Measurements from ENCODE around the gene ABCA7. TPM values are rescaled to one million over a fixed set of nuclear protein-coding genes. Genes with fewer than 3 reads are reported as not detected.

Gene ABCA7
- total and polyA plus RNA-seq, 2 of the 13 experiments (the other 11 are each of a cell fraction or from before 2014, with no cell fraction given): 4.4 to 32.4 TPM

DNA sequence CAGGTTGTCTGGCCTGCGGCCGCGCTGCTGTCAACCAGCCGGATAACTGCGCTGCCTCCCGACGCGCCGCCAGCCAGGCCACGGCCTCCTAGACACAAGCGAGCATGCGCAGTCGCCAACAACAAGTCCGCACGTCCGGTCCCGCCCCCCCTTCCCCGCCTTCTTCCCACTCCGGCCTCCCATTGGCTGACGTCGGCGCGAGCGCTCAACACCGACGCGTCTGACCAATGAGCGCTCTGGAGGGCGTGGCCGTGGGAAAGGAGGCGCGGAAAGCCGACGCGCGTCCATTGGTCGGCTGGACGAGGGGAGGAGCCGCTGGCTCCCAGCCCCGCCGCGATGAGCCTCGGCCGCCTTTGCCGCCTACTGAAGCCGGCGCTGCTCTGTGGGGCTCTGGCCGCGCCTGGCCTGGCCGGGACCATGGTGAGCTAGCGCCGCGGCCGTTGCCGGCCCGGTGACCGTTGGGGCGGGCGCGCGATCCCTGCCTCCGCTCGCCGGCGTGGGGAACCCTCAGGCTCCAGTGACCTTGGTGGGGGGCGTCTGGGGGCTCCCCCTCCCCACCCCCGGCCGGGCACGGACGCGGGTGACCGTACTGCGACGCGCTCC is 63.9 kb downstream of the ABCA7 start, which contains the start of gene GPX4 (continued):
- TF ChIP-seq, protein P1, sequence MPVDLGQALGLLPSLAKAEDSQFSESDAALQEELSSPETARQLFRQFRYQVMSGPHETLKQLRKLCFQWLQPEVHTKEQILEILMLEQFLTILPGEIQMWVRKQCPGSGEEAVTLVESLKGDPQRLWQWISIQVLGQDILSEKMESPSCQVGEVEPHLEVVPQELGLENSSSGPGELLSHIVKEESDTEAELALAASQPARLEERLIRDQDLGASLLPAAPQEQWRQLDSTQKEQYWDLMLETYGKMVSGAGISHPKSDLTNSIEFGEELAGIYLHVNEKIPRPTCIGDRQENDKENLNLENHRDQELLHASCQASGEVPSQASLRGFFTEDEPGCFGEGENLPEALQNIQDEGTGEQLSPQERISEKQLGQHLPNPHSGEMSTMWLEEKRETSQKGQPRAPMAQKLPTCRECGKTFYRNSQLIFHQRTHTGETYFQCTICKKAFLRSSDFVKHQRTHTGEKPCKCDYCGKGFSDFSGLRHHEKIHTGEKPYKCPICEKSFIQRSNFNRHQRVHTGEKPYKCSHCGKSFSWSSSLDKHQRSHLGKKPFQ (CRISPR knock-in tag; IDR thresholded peaks at IDR 0.05; ENCODE audit: insufficient replicate concordance): peak; percentile 80
- TF ChIP-seq ZIK1 (CRISPR knock-in tag; IDR thresholded peaks at IDR 0.05; ENCODE audit: borderline replicate concordance, low read depth) (peak; percentile 90; the same call in 1 of the 2 replicates), PCBP1 (IDR thresholded peaks at IDR 0.05; ENCODE audit: borderline replicate concordance, low read depth, low read length) (no peak), ZNF510 (CRISPR knock-in tag; IDR thresholded peaks at IDR 0.05; ENCODE audit: low read depth) (no peak), HNRNPLL (IDR thresholded peaks at IDR 0.05; ENCODE audit: low read depth, low read length, poor library complexity, severe bottlenecking) (peak; percentile 65), NONO (IDR thresholded peaks at IDR 0.05) (no peak), NONO (CRISPR knock-in tag; conservative IDR thresholded peaks at IDR 0.05) (peak; percentile 72), TARDBP (CRISPR knock-in tag; IDR thresholded peaks at IDR 0.05) (peak; percentile 21; the same call in 1 of the 2 replicates), HNRNPK (IDR thresholded peaks at IDR 0.05; ENCODE audit: low read depth, low read length, poor library complexity, severe bottlenecking) (peak; percentile 80), PHB2 (IDR thresholded peaks at IDR 0.05; ENCODE audit: partially characterized antibody) (no peak), ZNF589 (CRISPR knock-in tag; conservative IDR thresholded peaks at IDR 0.05) (no peak), ZNF549 (CRISPR knock-in tag; IDR thresholded peaks at IDR 0.05) (no peak), GFI1 (CRISPR knock-in tag; IDR thresholded peaks at IDR 0.05; ENCODE audit: borderline replicate concordance) (0 out of 2 replicates have a peak, but pooled peaks have one; percentile 57), CBX5 (CRISPR knock-in tag; IDR thresholded peaks at IDR 0.05; ENCODE audit: borderline replicate concordance) (no peak), ZNF136 (CRISPR knock-in tag; IDR thresholded peaks at IDR 0.05; ENCODE audit: low read depth) (no peak), XBP1 (CRISPR knock-in tag; IDR thresholded peaks at IDR 0.05) (no peak; the same call in 1 of the 2 replicates), ZNF570 (CRISPR knock-in tag; IDR thresholded peaks at IDR 0.05; ENCODE audit: borderline replicate concordance) (no peak), SP5 (CRISPR knock-in tag; IDR thresholded peaks at IDR 0.05; ENCODE audit: borderline replicate concordance, low read depth) (peak; percentile 73; the same call in 1 of the 2 replicates), FOXJ3 (CRISPR knock-in tag; IDR thresholded peaks at IDR 0.05; ENCODE audit: borderline replicate concordance) (no peak), RFXANK (CRISPR knock-in tag; IDR thresholded peaks at IDR 0.05) (0 out of 2 replicates have a peak, but pooled peaks have one; percentile 51), ZNF713 (CRISPR knock-in tag; IDR thresholded peaks at IDR 0.05) (no peak), CREB1 (IDR thresholded peaks at IDR 0.05) (peak; percentile 88), CREB1 (CRISPR knock-in tag; IDR thresholded peaks at IDR 0.05) (no peak), PRPF4 (IDR thresholded peaks at IDR 0.05; ENCODE audit: low read depth, low read length, poor library complexity, severe bottlenecking) (no peak)
- TF ChIP-seq, protein P2, sequence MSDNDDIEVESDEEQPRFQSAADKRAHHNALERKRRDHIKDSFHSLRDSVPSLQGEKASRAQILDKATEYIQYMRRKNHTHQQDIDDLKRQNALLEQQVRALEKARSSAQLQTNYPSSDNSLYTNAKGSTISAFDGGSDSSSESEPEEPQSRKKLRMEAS (IDR thresholded peaks at IDR 0.05): peak; percentile 72
- TF ChIP-seq, protein P3, sequence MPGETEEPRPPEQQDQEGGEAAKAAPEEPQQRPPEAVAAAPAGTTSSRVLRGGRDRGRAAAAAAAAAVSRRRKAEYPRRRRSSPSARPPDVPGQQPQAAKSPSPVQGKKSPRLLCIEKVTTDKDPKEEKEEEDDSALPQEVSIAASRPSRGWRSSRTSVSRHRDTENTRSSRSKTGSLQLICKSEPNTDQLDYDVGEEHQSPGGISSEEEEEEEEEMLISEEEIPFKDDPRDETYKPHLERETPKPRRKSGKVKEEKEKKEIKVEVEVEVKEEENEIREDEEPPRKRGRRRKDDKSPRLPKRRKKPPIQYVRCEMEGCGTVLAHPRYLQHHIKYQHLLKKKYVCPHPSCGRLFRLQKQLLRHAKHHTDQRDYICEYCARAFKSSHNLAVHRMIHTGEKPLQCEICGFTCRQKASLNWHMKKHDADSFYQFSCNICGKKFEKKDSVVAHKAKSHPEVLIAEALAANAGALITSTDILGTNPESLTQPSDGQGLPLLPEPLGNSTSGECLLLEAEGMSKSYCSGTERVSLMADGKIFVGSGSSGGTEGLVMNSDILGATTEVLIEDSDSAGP (CRISPR knock-in tag; IDR thresholded peaks at IDR 0.05; ENCODE audit: borderline replicate concordance): peak; percentile 66; the same call in 1 of the 2 replicates

Data from HepG2 (cell line).